GM12878 (cell line): ENCODE results near the gene MIER1.

Experiments used
- CTCF ChIP-seq, 3 experiments: IDR thresholded peaks in 2 of 3; conservative IDR thresholded peaks in 1 of 3; 2 replicates each; pipeline ENCODE4 v1.5.1; 2011; ENCODE audit warnings: low read depth in 3 of 3, low read length in 3 of 3, mild to moderate bottlenecking in 3 of 3, control low read depth in 2 of 3, moderate library complexity in 2 of 3, inconsistent platforms in 1 of 3, mixed read lengths in 1 of 3; ENCODE audit not compliant: control insufficient read depth in 2 of 3, insufficient read depth in 1 of 3; ENCODE audit errors: extremely low read depth in 1 of 3
- EZH2 ChIP-seq: IDR thresholded peaks from 2 replicates; pipeline ENCODE4 v1.6.1; 2012; ENCODE audit warnings: low read depth, mild to moderate bottlenecking, control low read depth, inconsistent platforms, low read length, borderline replicate concordance; ENCODE audit not compliant: control insufficient read depth
- MTA3 ChIP-seq: IDR thresholded peaks from 2 replicates; pipeline ENCODE4 v1.6.1; 2012; ENCODE audit warnings: low read length, inconsistent platforms, borderline replicate concordance
- PBX3 ChIP-seq: IDR thresholded peaks from 2 replicates; pipeline ENCODE4 v1.6.1; 2011; ENCODE audit warnings: mild to moderate bottlenecking, low read depth, low read length, moderate library complexity; ENCODE audit not compliant: insufficient replicate concordance
- RFX5 ChIP-seq: IDR thresholded peaks from 2 replicates; pipeline ENCODE4 v1.6.1; 2011; ENCODE audit warnings: low read depth, low read length, improper control_type of control experiment
- SIX5 ChIP-seq: IDR thresholded peaks from 2 replicates; pipeline ENCODE4 v1.6.1; 2011; ENCODE audit warnings: mild to moderate bottlenecking, low read depth, low read length, moderate library complexity; ENCODE audit not compliant: severe bottlenecking
- SMAD1 ChIP-seq: fragments of 450-650 bp; IDR thresholded peaks from 2 replicates; pipeline ENCODE4 v1.6.1; 2018; ENCODE audit warnings: mild to moderate bottlenecking, low read depth; ENCODE audit not compliant: partially characterized antibody
- SP1 ChIP-seq: IDR thresholded peaks from one replicate; pipeline ENCODE4 v1.6.1; 2011; ENCODE audit warnings: low read depth, low read length
- TCF12 ChIP-seq: IDR thresholded peaks from 2 replicates; pipeline ENCODE4 v1.6.1; 2011; ENCODE audit warnings: low read depth, mild to moderate bottlenecking, low read length
- ZSCAN29 ChIP-seq: fragments of 450-650 bp; IDR thresholded peaks from 2 replicates; pipeline ENCODE4 v1.6.1; 2017; ENCODE audit warnings: mild to moderate bottlenecking, moderate library complexity
- ZZZ3 ChIP-seq: IDR thresholded peaks from 2 replicates; pipeline ENCODE4 v1.6.1; 2011; ENCODE audit warnings: low read depth; ENCODE audit not compliant: control insufficient read depth, insufficient read length
- TF ChIP-seq, protein P1 (sequence below): IDR thresholded peaks from 2 replicates; pipeline ENCODE4 v1.6.1; 2011; ENCODE audit warnings: low read depth, low read length, improper control_type of control experiment, borderline replicate concordance

GRCh38 chr1:67019121-67019520, 94.3 kb downstream of the MIER1 start:
- TF ChIP-seq EZH2: no peak
- no peak for TF ChIP-seq SIX5
- TF ChIP-seq CTCF (IDR thresholded peaks at IDR 0.05 in 2 of 3, conservative IDR thresholded peaks at IDR 0.05 in 1 of 3; ENCODE audit: control insufficient read depth in 2 of 3, extremely low read depth in 1 of 3, insufficient read depth in 1 of 3, low read depth in 3 of 3, low read length in 3 of 3): no peak
- TF ChIP-seq ZZZ3: no peak
- no peak for TF ChIP-seq ZSCAN29
- TF ChIP-seq RFX5: no peak
- no peak for TF ChIP-seq SMAD1
- no peak for TF ChIP-seq MTA3
- no peak for TF ChIP-seq SP1
- TF ChIP-seq, protein P1, sequence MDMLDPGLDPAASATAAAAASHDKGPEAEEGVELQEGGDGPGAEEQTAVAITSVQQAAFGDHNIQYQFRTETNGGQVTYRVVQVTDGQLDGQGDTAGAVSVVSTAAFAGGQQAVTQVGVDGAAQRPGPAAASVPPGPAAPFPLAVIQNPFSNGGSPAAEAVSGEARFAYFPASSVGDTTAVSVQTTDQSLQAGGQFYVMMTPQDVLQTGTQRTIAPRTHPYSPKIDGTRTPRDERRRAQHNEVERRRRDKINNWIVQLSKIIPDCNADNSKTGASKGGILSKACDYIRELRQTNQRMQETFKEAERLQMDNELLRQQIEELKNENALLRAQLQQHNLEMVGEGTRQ: no peak
- TF ChIP-seq PBX3: no peak
- no peak for TF ChIP-seq TCF12
